Activated CD4-positive, alpha-beta memory T cell treated with anti-CD3 and anti-CD28 coated beads for 36 hours (primary cell): ENCODE results near the gene WSB1. TPM values are rescaled to one million over a fixed set of nuclear protein-coding genes. Genes with fewer than 3 reads are reported as not detected.
A peak's percentile ranks its signal among the peaks of the same experiment; 100 is the strongest.

Experiments
- CTCF ChIA-PET: fragments of 350-600 bp; sonication (Branson Sonifier 250); formaldehyde crosslinking; loops from one replicate; lab custom pipeline; 2021; ENCODE audit warnings: antibody characterized with exemption, inconsistent platforms; lab: Charles Lee
- POLR2A ChIA-PET: fragments of 350-600 bp; sonication (Branson Sonifier 250); formaldehyde crosslinking; loops from one replicate; lab custom pipeline; 2021; ENCODE audit warnings: antibody characterized with exemption; lab: Charles Lee
- DNase-seq: peaks from one replicate; pipeline ENCODE4 v3.0.0-alpha.2; 2020
- H3K27ac Mint-ChIP-seq: one replicate; pipeline ENCODE4 v1.8.0; 2021; ENCODE audit warnings: mixed read lengths
- H3K27me3 Mint-ChIP-seq: one replicate; pipeline ENCODE4 v1.8.0; 2021; ENCODE audit warnings: mixed read lengths
- H3K36me3 Mint-ChIP-seq: one replicate; pipeline ENCODE4 v1.8.0; 2021; ENCODE audit warnings: mixed read lengths
- H3K4me1 Mint-ChIP-seq: one replicate; pipeline ENCODE4 v1.8.0; 2021; ENCODE audit warnings: low read depth, mixed read lengths
- H3K4me3 Mint-ChIP-seq: one replicate; pipeline ENCODE4 v1.8.0; 2021; ENCODE audit warnings: mild to moderate bottlenecking, mixed read lengths
- H3K9me3 Mint-ChIP-seq: one replicate; pipeline ENCODE4 v1.8.0; 2021; ENCODE audit warnings: mixed read lengths
- intact Hi-C: fragments of 100-400 bp; cut with micrococcal nuclease; formaldehyde crosslinking; loops from one replicate; pipeline ENCODE4 v1.15.1; 2023
- total RNA-seq, 2 experiments: library from RNA; stranded (reverse); gene quantifications; one replicate each; pipeline ENCODE4 v1.2.3, GENCODE V29; 2021

WSB1 gene
- total RNA-seq, 2 experiments from 2014 or later: 135 to 147 TPM

DNA sequence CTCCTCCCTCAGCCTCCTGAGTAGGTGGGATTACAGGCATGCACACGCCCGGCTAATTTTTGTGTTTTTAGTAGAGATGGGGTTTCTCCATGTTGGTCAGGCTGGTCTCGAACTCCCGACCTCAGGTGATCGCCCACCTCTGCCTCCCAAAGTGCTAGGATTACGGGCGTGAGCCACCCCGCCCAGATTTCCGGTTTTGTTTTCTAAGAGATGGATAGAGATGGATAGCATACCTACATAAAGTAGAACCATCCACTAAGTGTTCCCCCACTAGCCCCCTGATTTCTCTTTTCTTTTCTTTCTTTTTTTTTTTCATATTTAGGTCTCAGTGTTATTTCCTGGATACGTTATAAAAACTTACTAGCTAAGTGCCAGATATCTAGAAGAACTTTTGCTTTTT is 2.0 kb downstream of the WSB1 start:
- intact Hi-C loops: loop anchor here (2.0 kb wide), 1 partner anchor 177 kb away; no protein-coding TSS in a partner anchor
- Mint-ChIP-seq H3K9me3 (no peaks in the 10 kb centered on the region), H3K27me3 (no peaks in the 10 kb centered on the region), H3K4me1 (peaks cover 52% of the 10 kb centered on the region), H3K4me3 (peak overlapping the region; percentile 99), H3K27ac (peak overlapping the region; percentile 100), H3K36me3 (peaks cover 15% of the 10 kb centered on the region)
- ChIA-PET POLR2A (interaction anchor here (0.7 to 3.6 kb wide), 8 partner anchors 9 to 161 kb away, joined by 3 to 12 read pairs (median 5); partner anchors contain the start of gene KSR1), CTCF (interaction anchor here (0.6 to 4.8 kb wide), 6 partner anchors 37 to 303 kb away, joined by 3 to 47 read pairs (median 6); no protein-coding TSS in a partner anchor)
- DNase-seq: no peak

DNA sequence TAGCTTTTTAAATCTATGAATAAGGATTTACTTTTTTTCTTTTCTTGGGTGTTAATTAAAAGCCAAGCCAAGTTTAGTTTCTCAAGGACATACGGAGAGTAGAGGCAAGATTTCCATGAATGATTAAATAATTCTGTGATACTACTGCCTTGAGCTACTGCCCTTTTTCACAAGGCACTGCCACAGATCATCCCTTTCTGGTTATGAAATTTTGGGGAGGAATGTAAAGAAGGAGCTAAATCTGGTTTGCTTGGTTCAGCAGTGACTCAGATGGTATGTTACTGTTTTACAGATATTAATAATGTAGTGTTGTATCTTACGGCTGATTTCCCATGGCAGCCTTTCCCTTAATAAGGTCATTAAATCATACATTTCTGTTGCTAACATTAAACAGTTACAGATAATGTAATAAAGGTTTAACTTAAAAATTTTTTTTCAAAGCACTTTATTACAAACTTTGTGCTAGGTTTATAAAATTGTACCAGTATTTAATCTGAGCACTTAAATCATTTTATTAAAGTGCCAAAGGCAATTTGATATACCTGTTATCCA is 2.6 kb downstream of the WSB1 start:
- H3K27ac Mint-ChIP-seq: peak overlapping the region; percentile 100
- POLR2A ChIA-PET: interaction anchor here (0.7 to 3.6 kb wide), 4 partner anchors 36 to 60 kb away, joined by 3 to 12 read pairs (median 3); no protein-coding TSS in a partner anchor
- peaks cover 57% of the 10 kb centered on the region for H3K4me1 Mint-ChIP-seq

DNA sequence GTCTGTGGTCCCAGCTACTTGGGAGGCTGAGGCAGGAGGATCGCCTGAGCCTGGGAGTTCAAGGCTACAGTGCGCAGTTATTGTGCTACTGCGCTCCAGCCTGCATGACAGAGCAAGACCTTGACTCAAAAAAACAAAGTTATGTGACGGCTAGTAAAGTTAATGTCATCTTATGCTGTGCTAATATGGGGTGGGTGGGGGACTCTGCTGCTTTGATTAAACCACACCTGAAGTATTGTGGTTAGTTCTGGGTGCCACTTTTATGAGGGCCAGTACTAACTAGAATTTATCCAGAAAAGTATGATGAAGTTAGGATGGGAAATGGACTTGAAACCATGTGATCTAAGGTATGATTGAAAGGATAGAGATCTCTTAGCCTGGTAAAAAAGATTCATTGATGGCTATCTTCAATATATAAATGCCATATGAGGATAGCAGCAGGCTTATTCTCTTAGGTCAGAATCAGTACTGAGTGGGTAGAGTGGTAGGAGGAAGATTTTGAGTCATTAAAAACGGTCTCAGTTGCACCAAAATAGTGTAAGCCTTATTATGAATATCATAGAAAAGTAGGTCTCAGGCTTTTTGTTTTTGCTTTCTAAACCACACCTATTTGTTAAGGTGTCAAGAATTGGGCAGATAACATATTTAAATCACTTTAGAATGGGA is 5.6 kb downstream of the WSB1 start:
- Mint-ChIP-seq H3K9me3 (no peaks in the 10 kb centered on the region), H3K4me1 (peaks cover 56% of the 10 kb centered on the region), H3K4me3 (no peak overlapping the region), H3K27me3 (no peaks in the 10 kb centered on the region), H3K36me3 (peaks cover 18% of the 10 kb centered on the region), H3K27ac (no peak overlapping the region)
- ChIA-PET CTCF (interaction anchor here (0.7 to 1.4 kb wide), 3 partner anchors 10 to 82 kb away, joined by 3 to 7 read pairs (median 3); no protein-coding TSS in a partner anchor), POLR2A (no interaction called here)
- intact Hi-C loops: no loop called here
- no peak for DNase-seq

More for the DNA sequence above, 2.6 kb downstream of the WSB1 start:
- CTCF ChIA-PET: interaction anchor here (0.6 to 4.8 kb wide), 4 partner anchors 37 to 59 kb away, joined by 3 to 47 read pairs (median 16); no protein-coding TSS in a partner anchor
- DNase-seq: no peak
- Mint-ChIP-seq H3K27me3 (no peaks in the 10 kb centered on the region), H3K4me3 (peak overlapping the region; percentile 99), H3K9me3 (no peaks in the 10 kb centered on the region), H3K36me3 (peaks cover 15% of the 10 kb centered on the region)
- intact Hi-C loops: no loop called here

DNA sequence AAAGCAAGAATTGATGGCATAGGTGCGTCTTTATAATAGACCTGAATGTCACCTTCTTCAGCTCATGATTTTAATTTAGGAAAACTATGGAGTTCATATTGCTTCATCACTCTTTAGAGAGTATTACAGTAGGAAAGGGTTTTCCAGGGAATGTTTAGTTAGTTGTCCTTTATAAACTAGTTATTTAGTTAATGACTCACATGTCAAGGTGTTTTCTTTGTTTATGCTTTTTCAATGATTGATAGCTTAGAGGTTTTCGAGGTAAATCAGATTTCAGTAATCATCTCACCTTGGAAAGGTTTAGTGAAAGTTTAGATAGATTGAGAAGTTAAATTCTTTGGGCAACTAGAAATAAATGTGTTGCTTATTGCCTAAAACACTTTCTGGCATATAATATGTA is 9.8 kb downstream of the WSB1 start:
- H3K4me1 Mint-ChIP-seq: peaks cover 27% of the 10 kb centered on the region
- no peaks in the 10 kb centered on the region for H3K27me3 Mint-ChIP-seq
- CTCF ChIA-PET: interaction anchor here (0.9 to 1.5 kb wide), 2 partner anchors 68 to 298 kb away, joined by 5 to 6 read pairs; no protein-coding TSS in a partner anchor
- intact Hi-C loops: no loop called here
- H3K4me3 Mint-ChIP-seq: no peak overlapping the region
- H3K36me3 Mint-ChIP-seq: peaks cover 19% of the 10 kb centered on the region
- POLR2A ChIA-PET: no interaction called here
- no peak for DNase-seq
- no peaks in the 10 kb centered on the region for H3K9me3 Mint-ChIP-seq
- H3K27ac Mint-ChIP-seq: no peak overlapping the region

DNA sequence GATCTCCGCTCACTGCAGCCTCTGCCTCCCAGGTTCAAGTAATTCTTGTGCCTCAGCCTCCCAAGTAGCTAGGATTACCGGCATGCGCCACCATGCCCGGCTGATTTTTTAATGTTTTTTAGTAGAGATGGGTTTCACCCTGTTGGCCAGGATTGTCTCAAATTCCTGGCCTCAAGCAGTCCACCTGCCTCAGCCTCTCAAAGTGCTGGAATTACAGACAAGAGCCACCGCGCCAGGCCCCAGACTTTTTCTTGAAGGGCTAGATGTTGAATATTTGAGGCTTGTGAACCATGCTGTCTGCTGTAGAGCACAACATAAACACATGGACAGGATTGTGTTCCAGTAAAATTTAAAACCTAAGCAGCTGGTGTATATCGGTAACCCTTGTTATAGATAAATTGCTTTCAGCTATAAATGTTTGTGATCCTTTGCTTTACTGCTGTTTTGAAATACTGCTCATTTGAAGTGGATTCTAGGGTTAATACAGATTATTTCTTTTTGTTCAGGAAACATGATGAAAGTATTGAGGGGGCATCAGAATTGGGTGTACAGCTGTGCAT is 12.4 kb downstream of the WSB1 start:
- POLR2A ChIA-PET: no interaction called here
- intact Hi-C loops: no loop called here
- Mint-ChIP-seq H3K27ac (no peak overlapping the region), H3K36me3 (peaks cover 31% of the 10 kb centered on the region), H3K4me1 (peaks cover 7% of the 10 kb centered on the region), H3K4me3 (no peak overlapping the region), H3K9me3 (no peaks in the 10 kb centered on the region), H3K27me3 (no peaks in the 10 kb centered on the region)
- CTCF ChIA-PET: interaction anchor here (0.6 to 0.7 kb wide), 3 partner anchors 69 to 294 kb away, joined by 3 to 4 read pairs (median 3); no protein-coding TSS in a partner anchor
- no peak for DNase-seq

DNA sequence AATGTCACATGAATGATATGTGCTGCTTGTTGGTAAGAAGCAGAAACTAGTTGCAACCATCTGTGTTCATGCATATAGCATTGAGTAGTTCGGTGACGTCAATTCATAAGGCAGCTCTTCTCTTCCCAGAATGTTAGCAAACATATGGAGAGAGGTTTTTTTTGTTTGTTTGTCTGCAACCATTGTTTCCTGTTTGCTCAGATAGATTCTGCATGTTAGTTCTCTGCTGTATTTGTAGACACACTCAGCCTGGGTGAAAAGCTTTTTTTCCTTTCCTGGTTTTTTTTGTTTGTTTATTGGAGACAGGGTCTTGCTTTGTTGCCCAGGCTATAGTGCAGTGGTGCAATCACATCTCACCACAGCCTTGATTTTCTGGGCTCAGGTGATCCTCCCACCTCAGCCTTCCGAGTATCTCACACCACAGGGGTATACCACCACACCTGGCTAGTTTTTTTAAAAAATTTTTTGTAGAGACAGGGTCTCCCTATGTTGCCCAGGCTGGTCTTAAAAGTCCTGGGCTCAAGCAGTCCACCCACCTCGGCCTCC is 16.7 kb downstream of the WSB1 start:
- Mint-ChIP-seq H3K4me1 (no peaks in the 10 kb centered on the region), H3K27me3 (no peaks in the 10 kb centered on the region), H3K4me3 (no peak overlapping the region), H3K27ac (no peak overlapping the region), H3K9me3 (no peaks in the 10 kb centered on the region), H3K36me3 (peaks cover 48% of the 10 kb centered on the region)
- DNase-seq: no peak
- intact Hi-C loops: no loop called here
- ChIA-PET POLR2A (no interaction called here), CTCF (interaction anchor here (1.0 to 1.1 kb wide), 2 partner anchors 22 to 74 kb away, joined by 3 read pairs; no protein-coding TSS in a partner anchor)

DNA sequence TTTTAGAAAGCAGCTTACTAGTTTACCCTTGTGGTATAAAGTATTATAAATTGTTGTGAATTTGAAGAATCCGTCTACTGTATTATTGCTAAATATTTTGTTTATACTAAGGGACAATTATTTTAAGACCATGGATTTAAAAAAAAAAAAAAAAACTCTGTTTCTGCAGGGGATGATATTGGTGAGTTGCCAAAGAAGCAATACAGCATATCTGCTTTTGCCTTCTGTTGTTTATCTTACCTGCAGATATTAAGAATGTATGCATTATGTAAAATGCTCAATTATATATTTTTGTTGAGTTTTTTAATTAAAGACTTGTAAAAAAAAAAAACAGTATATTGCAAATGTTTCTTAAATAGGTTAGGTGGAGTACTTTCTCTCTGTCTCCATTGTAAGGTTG is 19.4 kb downstream of the WSB1 start:
- Mint-ChIP-seq H3K27ac (no peak overlapping the region), H3K27me3 (no peaks in the 10 kb centered on the region), H3K4me1 (no peaks in the 10 kb centered on the region), H3K36me3 (peaks cover 51% of the 10 kb centered on the region), H3K9me3 (no peaks in the 10 kb centered on the region), H3K4me3 (no peak overlapping the region)
- ChIA-PET POLR2A (no interaction called here), CTCF (interaction anchor here (0.6 kb wide), 1 partner anchor 79 kb away, joined by 3 read pairs; no protein-coding TSS in a partner anchor)
- intact Hi-C loops: no loop called here
- no peak for DNase-seq

DNA sequence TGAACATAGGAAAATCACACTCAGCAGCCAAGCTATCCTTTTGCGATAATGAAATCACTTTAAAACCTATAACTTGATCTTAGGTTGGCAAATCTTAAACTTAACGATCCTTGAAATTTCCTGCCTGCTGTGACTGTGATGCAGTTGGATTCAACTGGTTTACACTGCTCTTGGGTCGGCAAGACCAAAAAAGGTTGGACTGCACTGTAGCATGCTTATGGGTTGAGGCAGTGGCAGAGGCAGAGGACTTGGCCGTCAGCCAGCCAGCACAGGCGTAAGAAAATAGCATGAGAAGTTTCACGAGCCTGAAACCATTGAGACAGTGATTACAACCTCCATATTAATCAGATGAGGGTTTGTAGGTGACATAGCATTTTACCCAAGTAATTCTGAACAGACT is 21.4 kb downstream of the WSB1 start:
- Mint-ChIP-seq H3K27me3 (no peaks in the 10 kb centered on the region), H3K36me3 (peaks cover 49% of the 10 kb centered on the region), H3K4me3 (no peak overlapping the region), H3K9me3 (no peaks in the 10 kb centered on the region), H3K27ac (no peak overlapping the region), H3K4me1 (no peaks in the 10 kb centered on the region)
- ChIA-PET POLR2A (interaction anchor here (1.0 kb wide), 1 partner anchor 21 kb away, joined by 3 read pairs; the partner anchor contains the start of gene WSB1), CTCF (interaction anchor here (1.0 to 1.2 kb wide), 2 partner anchors 18 to 79 kb away, joined by 3 read pairs; no protein-coding TSS in a partner anchor)
- intact Hi-C loops: no loop called here
- DNase-seq: no peak

DNA sequence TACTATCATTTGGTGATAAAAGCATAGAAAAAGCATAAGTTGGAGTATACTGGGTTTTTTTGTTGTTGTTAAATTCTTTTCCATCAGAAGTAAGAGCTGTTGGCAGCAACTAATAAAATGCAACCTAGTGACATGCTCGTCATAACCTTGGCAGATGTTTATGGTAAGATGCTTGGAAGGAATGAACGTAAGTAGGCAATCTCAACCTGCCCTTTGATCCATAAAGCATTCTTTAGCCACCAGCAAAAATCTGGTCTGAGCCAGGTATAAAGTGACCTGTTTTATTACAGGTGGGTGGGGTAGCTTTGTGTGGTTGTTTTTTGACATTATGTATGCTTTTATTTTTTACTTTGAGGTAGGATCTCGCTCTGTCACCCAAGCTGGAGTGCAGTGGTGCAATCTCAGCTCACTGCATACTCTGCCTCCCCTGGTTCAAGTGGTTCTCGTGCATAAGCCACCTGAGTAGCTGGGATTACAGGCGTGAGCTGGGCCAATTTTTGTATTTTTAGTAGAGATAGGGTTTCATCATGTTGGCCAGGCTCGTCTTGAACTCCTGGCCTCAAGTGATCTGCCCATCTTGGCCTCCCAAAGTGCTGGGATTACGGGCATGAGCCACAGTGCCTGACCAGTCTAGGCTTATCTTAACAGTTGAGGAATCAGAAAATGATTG is 22.0 kb downstream of the WSB1 start:
- H3K4me1 Mint-ChIP-seq: no peaks in the 10 kb centered on the region
- peaks cover 43% of the 10 kb centered on the region for H3K36me3 Mint-ChIP-seq
- no peak for DNase-seq
- no peaks in the 10 kb centered on the region for H3K27me3 Mint-ChIP-seq
- H3K27ac Mint-ChIP-seq: no peak overlapping the region
- CTCF ChIA-PET: interaction anchor here (0.8 to 1.2 kb wide), 4 partner anchors 10 to 283 kb away, joined by 3 read pairs; no protein-coding TSS in a partner anchor
- no peak overlapping the region for H3K4me3 Mint-ChIP-seq
- POLR2A ChIA-PET: no interaction called here
- H3K9me3 Mint-ChIP-seq: no peaks in the 10 kb centered on the region
- intact Hi-C loops: no loop called here

DNA sequence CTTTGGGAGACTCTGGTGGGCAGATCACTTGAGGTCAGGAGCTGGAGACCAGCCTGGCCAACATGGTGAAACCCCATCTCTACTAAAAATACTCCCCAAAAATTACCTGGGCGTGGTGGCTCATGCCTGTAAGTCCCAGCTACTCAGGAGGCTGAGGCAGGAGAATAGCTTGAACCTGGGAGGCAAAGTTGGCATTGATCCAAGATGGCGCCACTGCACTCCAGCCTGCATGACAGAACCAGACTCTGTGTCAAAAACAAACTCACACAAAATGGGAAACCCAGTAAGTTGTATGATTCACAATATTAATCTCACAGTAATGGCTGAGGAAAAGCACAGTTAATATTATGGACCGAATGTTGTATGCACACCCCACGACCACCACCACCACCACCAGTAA is 24.3 kb downstream of the WSB1 start:
- Mint-ChIP-seq H3K4me1 (no peaks in the 10 kb centered on the region), H3K4me3 (no peak overlapping the region), H3K36me3 (peaks cover 26% of the 10 kb centered on the region), H3K27ac (no peak overlapping the region), H3K27me3 (no peaks in the 10 kb centered on the region), H3K9me3 (no peaks in the 10 kb centered on the region)
- CTCF ChIA-PET: no interaction called here
- POLR2A ChIA-PET: no interaction called here
- no peak for DNase-seq
- intact Hi-C loops: no loop called here

DNA sequence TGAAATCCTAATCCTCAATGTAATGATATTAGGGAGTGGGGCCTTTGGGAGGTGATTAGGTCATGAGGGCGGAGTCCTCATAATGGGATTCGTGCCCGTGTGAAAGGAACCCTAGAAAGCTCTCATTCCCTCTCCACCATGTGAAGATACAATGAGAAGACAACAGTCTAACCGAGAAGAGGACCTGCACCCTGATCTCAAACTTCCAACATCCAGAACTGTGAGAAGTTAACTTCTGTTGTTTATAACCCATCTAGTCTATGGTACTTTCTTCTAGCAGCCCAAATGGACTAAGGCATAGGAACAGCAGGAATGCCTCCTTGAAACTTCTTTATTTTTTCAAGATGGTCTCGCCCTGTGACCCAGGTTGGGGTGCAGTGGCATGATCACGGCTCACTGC is 24.7 kb downstream of the WSB1 start:
- H3K4me3 Mint-ChIP-seq: no peak overlapping the region
- no peaks in the 10 kb centered on the region for H3K27me3 Mint-ChIP-seq
- intact Hi-C loops: no loop called here
- no peaks in the 10 kb centered on the region for H3K4me1 Mint-ChIP-seq
- no peak overlapping the region for H3K27ac Mint-ChIP-seq
- ChIA-PET CTCF (interaction anchor here (1.4 kb wide), 1 partner anchor 82 kb away, joined by 8 read pairs; no protein-coding TSS in a partner anchor), POLR2A (no interaction called here)
- H3K36me3 Mint-ChIP-seq: peaks cover 25% of the 10 kb centered on the region
- DNase-seq: no peak
- no peaks in the 10 kb centered on the region for H3K9me3 Mint-ChIP-seq
